ENCODE measurements around the gene GBGT1.
"Not testable (repeated sequence)": the region's sequence is repeated elsewhere in the genome, so short reads cannot be mapped to it uniquely, and the experiment has no call there.

- not testable (repeated sequence) for TF ChIP-seq CTCF (conservative IDR thresholded peaks at IDR 0.05; ENCODE audit: low read depth in 2 of 2); EZH2phosphoT487 (IDR thresholded peaks at IDR 0.05; ENCODE audit: unreplicated experiment); REST (IDR thresholded peaks at IDR 0.05; ENCODE audit: unreplicated experiment); EZH2 (IDR thresholded peaks at IDR 0.05; ENCODE audit: low read depth, unreplicated experiment); POLR2AphosphoS5 (IDR thresholded peaks at IDR 0.05; ENCODE audit: low read depth); STAT1 (IDR thresholded peaks at IDR 0.05; ENCODE audit: unreplicated experiment); JUNB (IDR thresholded peaks at IDR 0.05; ENCODE audit: unreplicated experiment); NANOG (IDR thresholded peaks at IDR 0.05; ENCODE audit: borderline replicate concordance); ETS1 (IDR thresholded peaks at IDR 0.05); ZNF114 (CRISPR knock-in tag; IDR thresholded peaks at IDR 0.05); CREB1 (CRISPR knock-in tag; IDR thresholded peaks at IDR 0.05; ENCODE audit: low read depth)
Observed at GRCh38 chr9:133208171-133208879, 44.6 kb upstream of the GBGT1 start.

All from GM23338 (cell line).